ENCODE data around the gene TGFBR3.

The TGFBR3 gene

GRCh38 chr1:91707114-91707889 lies 178.6 kb downstream of the TGFBR3 start:
- no peak for DNase-seq

- DNase-seq, result no peak
Measured at GRCh38 chr1:91706140-91706957, 179.6 kb downstream of the TGFBR3 start.

DNA sequence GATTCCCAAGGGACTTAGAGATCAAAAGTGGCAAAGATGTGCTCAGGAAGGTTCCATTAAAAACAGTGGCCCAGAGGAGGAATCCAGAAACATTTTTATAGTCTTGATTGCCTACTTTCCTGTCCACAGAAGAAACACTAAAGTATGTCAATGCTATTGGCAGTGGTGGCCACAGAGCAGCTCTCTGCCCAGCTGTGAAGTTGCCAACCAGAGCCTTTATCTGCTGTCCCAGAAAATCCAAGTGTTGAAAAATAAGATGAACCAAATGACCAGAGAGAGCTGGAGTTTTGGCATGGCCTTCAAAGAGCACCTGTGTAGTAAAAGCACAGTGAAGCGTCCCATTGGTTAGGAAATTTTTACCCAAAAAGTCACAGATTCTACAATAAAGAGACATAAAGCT lies 181.2 kb downstream of the TGFBR3 start:
- DNase-seq, result no peak

- no peak for DNase-seq
Measured at GRCh38 chr1:91703095-91703494, 182.9 kb downstream of the TGFBR3 start.

GRCh38 chr1:91701472-91701869 lies 184.5 kb downstream of the TGFBR3 start:
- no peak for DNase-seq

GRCh38 chr1:91700771-91701471 lies 185.0 kb downstream of the TGFBR3 start:
- DNase-seq, result no peak

DNA sequence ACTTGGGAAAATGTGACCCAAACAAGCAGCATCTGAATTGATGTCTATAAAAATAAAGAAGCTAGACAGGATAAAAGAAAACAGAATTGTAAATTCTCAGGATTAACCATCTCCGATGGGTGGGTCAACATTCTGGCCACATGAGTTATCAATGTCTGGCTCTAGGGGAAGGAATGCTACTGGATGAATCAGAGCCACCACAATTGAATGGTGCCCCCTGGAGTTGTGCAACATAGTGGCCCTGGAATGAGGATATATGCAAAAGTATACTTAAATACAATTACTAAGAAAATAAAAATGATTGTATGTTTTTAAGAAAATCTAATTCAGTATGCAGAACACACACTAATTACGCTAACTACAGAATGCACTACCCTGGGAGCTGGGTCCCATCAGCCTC lies 185.6 kb downstream of the TGFBR3 start:
- DNase-seq, result no peak

DNA sequence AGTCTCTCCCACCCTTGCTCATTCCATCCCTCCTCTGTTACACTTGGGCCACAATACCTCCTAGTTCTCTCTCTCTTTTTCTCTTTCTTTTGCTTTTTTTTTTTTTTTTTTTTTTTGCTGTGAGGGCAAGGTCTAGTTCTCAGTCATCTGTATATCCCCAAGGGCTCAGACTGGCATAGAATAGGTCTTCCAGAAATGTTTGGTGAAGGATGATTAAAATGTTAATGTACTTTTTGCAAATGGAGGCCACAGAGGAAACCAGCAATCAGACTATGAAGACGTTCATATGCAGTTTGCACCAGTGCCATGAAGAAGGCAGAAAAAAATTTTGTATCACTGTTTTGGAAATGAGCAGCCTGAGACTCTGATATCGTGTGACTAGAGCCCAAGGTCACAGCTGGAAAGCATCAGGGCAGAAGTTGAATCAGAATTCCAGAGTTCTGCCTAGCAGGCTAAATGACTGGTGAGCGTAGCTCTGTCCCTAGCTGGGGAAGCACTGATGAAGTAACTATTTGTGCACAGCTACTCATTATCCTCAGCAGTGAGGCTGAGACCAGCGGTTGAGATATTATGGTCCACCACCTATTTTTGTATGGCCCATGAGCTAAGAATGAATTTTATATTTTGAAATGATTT lies 186.5 kb downstream of the TGFBR3 start:
- no peak for DNase-seq

DNA sequence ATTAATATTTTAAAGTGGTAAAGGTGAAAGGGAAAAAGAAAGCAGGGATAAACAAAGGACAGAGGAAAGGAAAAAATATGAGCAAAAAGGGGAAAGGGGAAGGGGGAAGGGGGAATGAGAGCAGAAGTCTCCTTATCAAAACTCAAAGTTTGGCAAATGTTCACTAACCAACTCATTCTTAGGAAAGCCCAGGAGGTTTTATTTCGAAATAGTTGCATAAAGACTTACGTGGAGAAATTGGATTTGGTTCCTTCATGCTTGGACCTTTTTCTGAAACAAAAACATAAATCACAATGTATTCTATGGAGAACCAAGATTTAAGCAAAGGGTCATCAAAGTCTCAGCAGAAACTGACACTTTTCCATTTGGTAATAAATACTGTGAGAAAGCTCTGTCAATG lies 188.1 kb downstream of the TGFBR3 start:
- no peak for DNase-seq

GRCh38 chr1:91697416-91697815 lies 188.5 kb downstream of the TGFBR3 start:
- no peak for DNase-seq

GRCh38 chr1:91696321-91696720 lies 189.6 kb downstream of the TGFBR3 start:
- no peak for DNase-seq

DNA sequence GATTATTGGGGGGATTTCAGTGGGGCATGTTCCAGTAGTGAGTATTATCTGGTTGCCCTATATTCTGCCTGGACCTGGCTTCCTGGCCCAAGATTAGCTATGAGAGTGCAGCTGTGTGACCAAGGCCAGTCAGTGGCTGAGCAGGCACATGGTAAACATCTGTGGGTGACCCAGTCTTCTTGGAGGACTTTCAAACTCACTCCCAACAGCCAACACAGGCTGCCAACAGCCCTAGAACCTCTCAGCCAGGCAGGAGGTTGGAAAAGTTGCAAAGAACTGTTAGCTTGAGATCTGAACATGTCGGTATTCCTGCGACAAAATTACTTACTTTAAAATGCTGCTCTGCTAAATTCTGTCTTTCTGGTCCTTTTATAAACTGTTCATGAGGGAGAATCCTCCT lies 192.4 kb downstream of the TGFBR3 start:
- no peak for DNase-seq

- no peak for DNase-seq
Measured at GRCh38 chr1:91691525-91691924, 194.4 kb downstream of the TGFBR3 start.

GRCh38 chr1:91689641-91690481 lies 196.1 kb downstream of the TGFBR3 start:
- no peak for DNase-seq

DNA sequence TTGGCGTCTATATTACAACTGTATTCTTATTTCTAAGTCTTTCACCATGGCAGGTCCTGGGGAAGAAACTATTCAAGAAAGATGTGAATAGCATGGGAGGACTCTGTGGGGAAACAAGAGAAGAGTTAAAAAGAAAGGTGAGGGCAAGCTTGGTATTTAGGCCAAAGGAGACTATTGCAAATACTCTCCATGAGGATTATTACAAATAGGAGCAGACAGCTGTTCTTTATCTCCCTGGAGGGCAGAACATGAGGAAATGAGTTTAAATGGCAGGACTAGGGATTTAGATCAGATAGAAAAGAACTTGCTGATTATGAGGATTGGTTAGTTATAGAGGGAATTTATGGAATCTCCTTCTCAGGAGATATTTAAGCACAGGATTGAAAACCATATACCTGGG lies 198.5 kb downstream of the TGFBR3 start:
- no peak for DNase-seq

DNA sequence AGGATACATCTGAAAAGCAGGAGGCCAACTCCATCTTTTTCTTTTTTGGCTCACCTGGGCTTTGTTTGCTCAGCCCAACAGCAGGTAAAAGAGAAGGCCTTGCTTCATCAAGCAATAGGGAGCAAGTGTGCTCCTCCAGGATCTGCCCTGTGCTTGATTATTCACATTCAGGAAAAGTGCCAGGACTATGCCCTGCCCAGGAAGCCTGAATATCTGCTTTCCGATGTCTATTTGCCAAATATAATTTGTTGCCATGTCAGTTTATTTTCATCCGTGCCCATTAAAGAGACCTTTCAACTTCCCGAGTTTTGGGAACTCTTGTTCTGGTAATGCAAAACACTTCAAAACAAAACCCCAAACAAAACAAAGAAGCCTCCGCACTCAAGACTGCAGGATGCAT lies 200.0 kb downstream of the TGFBR3 start:
- no peak for DNase-seq

GRCh38 chr1:91684481-91685196 lies 201.3 kb downstream of the TGFBR3 start:
- no peak for DNase-seq

DNA sequence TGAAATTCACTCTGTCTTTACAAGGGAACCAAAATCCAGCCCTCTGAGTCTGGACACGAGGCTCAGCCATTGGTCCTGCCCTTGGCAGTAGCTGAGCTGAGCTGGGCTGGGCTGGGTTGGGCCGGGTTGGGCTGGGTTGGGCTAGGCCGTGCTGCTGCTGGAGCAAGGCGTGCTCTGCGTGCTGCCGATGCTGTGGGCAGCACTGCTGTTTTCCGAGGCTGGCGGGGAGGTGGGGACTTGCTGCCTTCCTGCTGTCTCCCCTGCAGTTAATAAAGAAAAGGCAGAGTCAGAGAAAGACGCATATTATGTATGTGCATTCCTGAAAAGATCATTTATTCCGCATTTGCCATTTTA lies 202.4 kb downstream of the TGFBR3 start:
- DNase-seq, result no peak

DNA sequence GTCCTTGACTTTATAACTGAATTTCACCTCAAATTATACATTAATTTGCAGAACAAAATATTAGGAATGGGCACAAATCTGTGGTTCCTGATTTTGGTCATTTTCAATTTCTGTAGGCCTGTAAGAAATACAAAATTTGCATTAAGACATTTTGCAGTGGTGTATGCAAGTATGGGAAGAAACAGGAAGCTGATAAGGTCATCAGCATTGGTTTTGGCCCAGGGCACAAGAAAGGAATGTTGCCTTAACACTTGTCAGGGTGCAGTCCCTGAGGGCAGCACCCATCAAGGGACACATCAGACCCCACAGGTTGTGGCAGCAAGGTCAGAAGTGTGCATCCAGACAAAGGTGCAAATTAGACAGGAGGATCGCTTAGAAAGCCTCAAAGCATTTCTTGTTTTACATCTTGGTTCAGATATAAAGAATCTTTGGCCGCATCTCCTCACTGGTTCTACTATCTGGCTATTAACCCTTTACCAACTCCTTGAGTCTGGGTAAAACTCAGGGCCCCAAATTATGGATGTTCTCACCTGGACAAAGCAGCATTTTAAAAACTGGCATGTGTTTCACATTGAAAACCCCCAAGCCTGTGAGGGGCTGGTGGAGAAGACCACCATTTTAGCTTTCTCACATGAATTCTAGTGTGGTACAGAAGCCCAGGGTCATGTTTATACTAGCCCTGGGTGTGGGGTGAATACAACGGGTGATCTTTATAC lies 202.9 kb downstream of the TGFBR3 start:
- no peak for DNase-seq

GRCh38 chr1:91680556-91681155 lies 205.3 kb downstream of the TGFBR3 start:
- DNase-seq, result no peak

DNA sequence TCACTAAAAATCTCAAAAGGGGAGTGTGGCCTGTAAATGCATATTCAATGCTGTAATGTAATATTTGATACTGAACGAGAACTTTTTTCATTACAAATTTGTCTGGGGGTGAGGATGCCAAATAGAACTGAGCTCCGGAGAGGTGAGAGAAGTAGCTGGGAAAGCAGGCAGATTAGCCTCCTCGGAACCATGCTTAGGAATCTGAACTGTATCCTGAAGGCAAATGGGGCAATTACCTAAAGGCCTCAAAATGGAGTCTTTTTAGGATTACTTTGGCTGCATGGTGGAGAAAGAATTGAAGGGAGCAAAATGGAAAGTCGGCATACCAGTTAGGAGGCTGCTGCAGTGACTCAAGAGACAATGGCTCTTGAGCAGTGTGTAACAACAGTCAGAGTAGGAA lies 206.5 kb downstream of the TGFBR3 start:
- no peak for DNase-seq

Data from NCI-H1436 treated with DMSO at 0.1 percent for 48 hours (cell line).